HL-60 (cell line): ENCODE data around the gene TBX4.

Experiments used
- CTCF ChIP-seq: IDR thresholded peaks from one replicate; pipeline ENCODE4 v1.5.1; 2011; ENCODE audit warnings: low read length, control low read depth, inconsistent platforms; ENCODE audit not compliant: insufficient read depth
- POLR2AphosphoS5 ChIP-seq: IDR thresholded peaks from 2 replicates; pipeline ENCODE4 v1.6.1; 2012; ENCODE audit warnings: low read depth
- REST ChIP-seq: IDR thresholded peaks from 2 replicates; pipeline ENCODE4 v1.6.1; 2012; ENCODE audit warnings: low read depth; ENCODE audit not compliant: insufficient replicate concordance

GRCh38 chr17:61436273-61436672, 15.9 kb upstream of the TBX4 start:
- TF ChIP-seq REST: no peak
- TF ChIP-seq CTCF: no peak
- no peak for TF ChIP-seq POLR2AphosphoS5
